SH-SY5Y (cell line): Measurements from ENCODE around the gene C11orf98.

ENCODE experiments used
- GATA2 ChIP-seq: IDR thresholded peaks from 2 replicates; pipeline ENCODE4 v1.6.1; 2011; ENCODE audit warnings: mild to moderate bottlenecking, low read depth, low read length
- GATA3 ChIP-seq: IDR thresholded peaks from 2 replicates; pipeline ENCODE4 v1.6.1; 2011; ENCODE audit warnings: low read depth, mild to moderate bottlenecking, low read length, moderate library complexity

- TF ChIP-seq GATA2 (no peak), GATA3 (no peak)
Observed at GRCh38 chr11:62708793-62709192, 43.8 kb upstream of the C11orf98 start.
